Peyer's patch (tissue), 4 donors: ENCODE data around the gene PDIA5.

Experiments
- POLR2A ChIP-seq, 2 donors: fragments of 450-650 bp; IDR thresholded peaks; one replicate each; pipeline ENCODE4 v1.5.1; 2017; ENCODE audit warnings: antibody characterized with exemption in 2 of 2, mild to moderate bottlenecking in 2 of 2, moderate library complexity in 2 of 2
- TF ChIP-seq, protein P1 (sequence below), 6 experiments: fragments of 450-650 bp in 4 of 6; fragments of 200-600 bp in 2 of 6; sonication (generic) in 1 of 6; IDR thresholded peaks; one replicate each; pipeline ENCODE4 v1.5.1; 2017 to 2019; ENCODE audit warnings: antibody characterized with exemption in 6 of 6, mild to moderate bottlenecking in 3 of 6, moderate library complexity in 1 of 6

- TF ChIP-seq POLR2A (IDR thresholded peaks at IDR 0.05): no peak
- TF ChIP-seq, protein P1, sequence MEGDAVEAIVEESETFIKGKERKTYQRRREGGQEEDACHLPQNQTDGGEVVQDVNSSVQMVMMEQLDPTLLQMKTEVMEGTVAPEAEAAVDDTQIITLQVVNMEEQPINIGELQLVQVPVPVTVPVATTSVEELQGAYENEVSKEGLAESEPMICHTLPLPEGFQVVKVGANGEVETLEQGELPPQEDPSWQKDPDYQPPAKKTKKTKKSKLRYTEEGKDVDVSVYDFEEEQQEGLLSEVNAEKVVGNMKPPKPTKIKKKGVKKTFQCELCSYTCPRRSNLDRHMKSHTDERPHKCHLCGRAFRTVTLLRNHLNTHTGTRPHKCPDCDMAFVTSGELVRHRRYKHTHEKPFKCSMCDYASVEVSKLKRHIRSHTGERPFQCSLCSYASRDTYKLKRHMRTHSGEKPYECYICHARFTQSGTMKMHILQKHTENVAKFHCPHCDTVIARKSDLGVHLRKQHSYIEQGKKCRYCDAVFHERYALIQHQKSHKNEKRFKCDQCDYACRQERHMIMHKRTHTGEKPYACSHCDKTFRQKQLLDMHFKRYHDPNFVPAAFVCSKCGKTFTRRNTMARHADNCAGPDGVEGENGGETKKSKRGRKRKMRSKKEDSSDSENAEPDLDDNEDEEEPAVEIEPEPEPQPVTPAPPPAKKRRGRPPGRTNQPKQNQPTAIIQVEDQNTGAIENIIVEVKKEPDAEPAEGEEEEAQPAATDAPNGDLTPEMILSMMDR (IDR thresholded peaks at IDR 0.05): no peak
Measured at GRCh38 chr3:123134671-123135070, 67.8 kb downstream of the PDIA5 start.
